Measurements from ENCODE around the gene SPRY1. TPM values are rescaled to one million over a fixed set of nuclear protein-coding genes. Genes with fewer than 3 reads are reported as not detected.

The SPRY1 gene
- polyA plus RNA-seq, 1 experiment = 2.1 TPM

DNA sequence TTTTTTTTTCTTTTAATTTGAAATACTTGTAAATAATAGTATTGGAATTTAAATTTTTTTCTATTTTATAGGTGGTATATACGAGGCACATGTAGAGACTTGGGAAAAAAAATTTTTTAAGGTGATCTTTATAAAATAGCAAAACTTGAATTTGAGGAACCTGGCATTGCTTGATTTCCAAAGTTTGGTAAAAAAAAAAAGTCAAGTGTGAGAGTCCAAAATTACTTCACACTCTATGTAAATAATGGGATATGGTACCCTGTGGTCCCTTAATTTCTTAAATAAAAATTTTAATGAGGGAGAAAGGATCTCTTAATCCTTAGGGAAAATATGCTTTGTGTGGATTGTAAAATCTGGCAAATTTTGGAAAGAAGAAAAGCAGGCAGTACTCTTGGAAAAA is 19.0 kb downstream of the SPRY1 start:
- Histone ChIP-seq H3K4me3 (ENCODE audit: low read depth, low read length) (no peak overlapping the region), H3K36me3 (ENCODE audit: control insufficient read depth, insufficient read depth, low read length) (no peaks in the 10 kb centered on the region), H3K27me3 (ENCODE audit: control insufficient read depth, insufficient read depth, low read length) (no peaks in the 10 kb centered on the region)
- no peak for DNase-seq (ENCODE audit: low read depth)
- TF ChIP-seq, protein P1, sequence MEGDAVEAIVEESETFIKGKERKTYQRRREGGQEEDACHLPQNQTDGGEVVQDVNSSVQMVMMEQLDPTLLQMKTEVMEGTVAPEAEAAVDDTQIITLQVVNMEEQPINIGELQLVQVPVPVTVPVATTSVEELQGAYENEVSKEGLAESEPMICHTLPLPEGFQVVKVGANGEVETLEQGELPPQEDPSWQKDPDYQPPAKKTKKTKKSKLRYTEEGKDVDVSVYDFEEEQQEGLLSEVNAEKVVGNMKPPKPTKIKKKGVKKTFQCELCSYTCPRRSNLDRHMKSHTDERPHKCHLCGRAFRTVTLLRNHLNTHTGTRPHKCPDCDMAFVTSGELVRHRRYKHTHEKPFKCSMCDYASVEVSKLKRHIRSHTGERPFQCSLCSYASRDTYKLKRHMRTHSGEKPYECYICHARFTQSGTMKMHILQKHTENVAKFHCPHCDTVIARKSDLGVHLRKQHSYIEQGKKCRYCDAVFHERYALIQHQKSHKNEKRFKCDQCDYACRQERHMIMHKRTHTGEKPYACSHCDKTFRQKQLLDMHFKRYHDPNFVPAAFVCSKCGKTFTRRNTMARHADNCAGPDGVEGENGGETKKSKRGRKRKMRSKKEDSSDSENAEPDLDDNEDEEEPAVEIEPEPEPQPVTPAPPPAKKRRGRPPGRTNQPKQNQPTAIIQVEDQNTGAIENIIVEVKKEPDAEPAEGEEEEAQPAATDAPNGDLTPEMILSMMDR (IDR thresholded peaks at IDR 0.05; ENCODE audit: insufficient read depth, low read depth, low read length) = no peak
- POLR2A ChIA-PET = no interaction called here
- CTCF ChIA-PET = interaction anchor here (0.8 kb wide), 1 partner anchor 271 kb away, joined by 4 read pairs; no protein-coding TSS in a partner anchor

DNA sequence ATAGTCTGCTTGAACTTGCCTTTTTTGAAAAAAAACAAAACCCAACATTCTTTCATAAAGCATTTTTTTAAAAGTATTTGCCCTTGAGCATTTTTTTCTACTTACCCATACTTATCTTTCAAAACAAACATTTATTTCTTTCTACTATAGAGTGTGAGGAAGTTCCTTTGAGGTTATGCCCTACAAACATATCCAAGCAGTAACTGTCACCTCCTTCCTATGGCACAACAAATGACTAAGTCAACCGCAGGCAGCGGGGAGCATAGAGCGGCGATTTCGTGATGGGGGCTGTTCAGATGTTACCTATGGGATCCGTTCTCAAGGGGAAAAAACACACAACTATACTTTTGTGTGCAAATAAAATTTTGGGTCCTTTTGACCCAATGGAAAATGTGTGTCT is 19.4 kb downstream of the SPRY1 start:
- CTCF ChIA-PET = no interaction called here
- H3K36me3 ChIP-seq (ENCODE audit: control insufficient read depth, insufficient read depth, low read length) = no peaks in the 10 kb centered on the region
- H3K4me3 ChIP-seq (ENCODE audit: low read depth, low read length) = no peak overlapping the region
- no peaks in the 10 kb centered on the region for H3K27me3 ChIP-seq (ENCODE audit: control insufficient read depth, insufficient read depth, low read length)
- DNase-seq (ENCODE audit: low read depth) = no peak
- POLR2A ChIA-PET = no interaction called here
- TF ChIP-seq, protein P1 (IDR thresholded peaks at IDR 0.05; ENCODE audit: insufficient read depth, low read depth, low read length) = no peak

DNA sequence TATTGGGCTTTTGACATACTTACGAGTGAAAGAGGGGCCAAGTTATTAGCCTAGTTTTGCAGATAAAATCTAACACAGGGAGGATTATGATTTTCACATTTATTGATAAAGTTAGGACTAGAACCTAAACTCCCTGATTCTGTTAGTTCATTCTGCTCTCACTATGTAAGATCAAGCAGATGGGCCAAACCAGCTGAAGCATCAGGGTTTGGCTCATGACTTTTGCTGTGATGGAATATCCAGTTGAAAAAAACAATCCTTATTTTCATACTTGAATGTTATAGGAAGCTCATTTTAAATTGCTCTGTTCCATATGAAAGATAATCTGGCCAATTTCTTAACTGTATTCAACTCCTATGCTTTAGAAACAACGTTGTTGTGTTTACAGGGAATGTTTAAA is 21.2 kb downstream of the SPRY1 start:
- Histone ChIP-seq H3K4me3 (ENCODE audit: low read depth, low read length) (no peak overlapping the region), H3K27me3 (ENCODE audit: control insufficient read depth, insufficient read depth, low read length) (no peaks in the 10 kb centered on the region), H3K36me3 (ENCODE audit: control insufficient read depth, insufficient read depth, low read length) (no peaks in the 10 kb centered on the region)
- TF ChIP-seq, protein P1 (IDR thresholded peaks at IDR 0.05; ENCODE audit: insufficient read depth, low read depth, low read length) = no peak
- DNase-seq (ENCODE audit: low read depth) = no peak
- ChIA-PET POLR2A (interaction anchor here (0.6 kb wide), 1 partner anchor 400 kb away, joined by 3 read pairs; no protein-coding TSS in a partner anchor), CTCF (interaction anchor here (0.6 kb wide), 2 partner anchors 8 to 22 kb away, joined by 3 read pairs; no protein-coding TSS in a partner anchor)

DNA sequence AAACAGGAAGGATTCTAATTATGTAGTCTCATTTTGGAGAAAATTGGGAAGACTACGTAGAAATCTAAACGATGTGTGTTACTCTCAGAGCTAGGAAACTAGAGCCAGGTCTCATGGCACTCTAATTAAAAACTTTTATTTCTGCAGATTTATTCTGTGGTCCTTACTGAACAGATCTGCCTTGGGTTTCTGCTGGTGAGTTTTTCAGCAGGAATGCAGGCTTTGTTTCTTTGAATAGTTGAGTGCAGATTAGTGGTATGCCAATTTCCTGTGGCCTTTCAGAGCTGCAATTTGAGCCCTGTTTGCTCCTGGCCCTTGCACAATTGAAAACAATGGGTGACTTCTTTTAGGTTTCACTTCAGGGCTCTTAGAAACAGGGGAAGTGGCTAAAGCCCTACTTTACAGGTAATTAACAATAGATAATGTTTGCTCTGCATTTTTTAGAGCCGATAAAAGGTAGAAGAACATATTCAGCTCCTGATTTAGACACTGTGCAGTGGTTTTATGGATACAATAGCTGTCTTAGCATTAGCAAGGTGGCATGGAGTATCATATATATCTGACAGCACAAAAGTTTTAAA is 21.8 kb downstream of the SPRY1 start:
- Histone ChIP-seq H3K27me3 (ENCODE audit: control insufficient read depth, insufficient read depth, low read length) (no peaks in the 10 kb centered on the region), H3K4me3 (ENCODE audit: low read depth, low read length) (no peak overlapping the region), H3K36me3 (ENCODE audit: control insufficient read depth, insufficient read depth, low read length) (no peaks in the 10 kb centered on the region)
- DNase-seq (ENCODE audit: low read depth) = peak; percentile 73
- ChIA-PET POLR2A (interaction anchor here (0.6 kb wide), 1 partner anchor 401 kb away, joined by 3 read pairs; no protein-coding TSS in a partner anchor), CTCF (interaction anchor here (0.6 kb wide), 1 partner anchor 242 kb away, joined by 3 read pairs; no protein-coding TSS in a partner anchor)
- TF ChIP-seq, protein P1 (IDR thresholded peaks at IDR 0.05; ENCODE audit: insufficient read depth, low read depth, low read length) = no peak

DNA sequence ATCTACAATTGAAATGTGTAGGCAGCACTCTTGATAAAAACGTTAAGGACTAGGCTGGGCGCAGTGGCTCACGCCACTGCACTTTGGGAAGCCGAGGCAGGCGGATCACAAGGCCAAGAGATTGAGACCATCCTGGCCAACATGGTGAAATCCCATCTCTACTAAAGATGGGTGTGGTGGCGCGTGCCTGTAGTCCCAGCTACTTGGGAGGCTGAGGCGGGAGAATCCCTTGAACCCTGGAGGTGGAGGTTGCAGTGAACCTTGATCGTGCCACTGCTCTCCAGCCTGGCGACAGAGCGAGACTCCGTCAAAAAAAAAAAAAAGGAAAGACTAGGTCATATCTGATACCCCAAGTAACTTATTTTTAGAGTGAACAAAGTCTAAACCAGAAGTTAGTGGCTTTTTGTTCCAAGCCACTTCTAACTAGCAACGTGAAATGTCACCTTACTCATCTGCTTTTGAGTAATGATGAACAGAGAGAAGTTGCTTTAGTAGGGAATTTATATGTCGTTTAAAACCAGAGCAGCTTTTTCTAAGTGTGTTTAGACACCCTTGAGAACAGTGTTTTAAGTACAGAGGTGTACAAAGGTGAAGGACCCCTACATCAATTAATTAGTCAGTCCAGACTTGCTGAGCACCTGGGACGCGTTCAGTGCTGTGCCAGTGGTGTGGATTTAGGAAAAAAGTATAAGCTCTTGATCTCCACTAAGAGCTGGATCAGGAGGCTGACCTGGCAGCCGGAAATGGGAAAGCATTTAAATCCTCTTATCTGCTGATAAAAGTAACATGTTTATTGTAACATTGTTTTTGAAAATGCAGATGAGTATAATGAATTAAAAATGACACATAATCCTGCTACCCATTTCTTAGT is 23.5 kb downstream of the SPRY1 start:
- Histone ChIP-seq H3K27me3 (ENCODE audit: control insufficient read depth, insufficient read depth, low read length) (no peaks in the 10 kb centered on the region), H3K36me3 (ENCODE audit: control insufficient read depth, insufficient read depth, low read length) (no peaks in the 10 kb centered on the region), H3K4me3 (ENCODE audit: low read depth, low read length) (no peak overlapping the region)
- DNase-seq (ENCODE audit: low read depth) = no peak
- TF ChIP-seq, protein P1 (IDR thresholded peaks at IDR 0.05; ENCODE audit: insufficient read depth, low read depth, low read length) = no peak
- CTCF ChIA-PET = no interaction called here
- POLR2A ChIA-PET = no interaction called here

Measured in BJ (cell line).